Lung (tissue), 12 donors: ENCODE results near the gene ABHD16A. TPM values are rescaled to one million over a fixed set of nuclear protein-coding genes. Genes with fewer than 3 reads are reported as not detected.

ENCODE experiments used
- ATAC-seq: fragments of 200-7000 bp; cut with Tn5 transposase; one replicate; pipeline ENCODE4 v1.9.1; 2020; ENCODE audit warnings: moderate number of reproducible peaks; ENCODE audit not compliant: insufficient read depth, low FRiP score
- DNase-seq, 3 donors: peaks; one replicate each; pipeline ENCODE4 v3.0.0-alpha.2; 2013 to 2017
- H3K27ac ChIP-seq, 2 donors: one replicate each; pipeline ENCODE4 v1.5.1; 2013; ENCODE audit warnings: mild to moderate bottlenecking in 2 of 2, moderate library complexity in 2 of 2, control low read depth in 1 of 2, inconsistent platforms in 1 of 2, low read depth in 1 of 2, low read length in 1 of 2
- H3K27me3 ChIP-seq, 3 donors: one replicate each; pipeline ENCODE4 v1.5.1; 2013; ENCODE audit warnings: low read length in 2 of 3; ENCODE audit not compliant: control insufficient read depth in 3 of 3, insufficient read depth in 3 of 3
- H3K36me3 ChIP-seq, 4 donors: one replicate each; pipeline ENCODE4 v1.5.1; 2013; ENCODE audit warnings: low read length in 4 of 4, mild to moderate bottlenecking in 1 of 4, moderate library complexity in 1 of 4; ENCODE audit not compliant: control insufficient read depth in 4 of 4, insufficient read depth in 4 of 4
- H3K4me1 ChIP-seq, 5 donors: one replicate each; pipeline ENCODE4 v1.5.1; 2013; ENCODE audit warnings: low read length in 5 of 5, mild to moderate bottlenecking in 2 of 5, moderate library complexity in 1 of 5; ENCODE audit not compliant: control insufficient read depth in 5 of 5, insufficient read depth in 5 of 5
- H3K4me3 ChIP-seq: one replicate; pipeline ENCODE4 v1.5.1; 2013; ENCODE audit warnings: mild to moderate bottlenecking, control low read depth, moderate library complexity
- H3K9ac ChIP-seq, 2 donors: one replicate each; pipeline ENCODE4 v1.5.1; 2013; ENCODE audit warnings: low read length in 2 of 2, control low read depth in 1 of 2; ENCODE audit not compliant: insufficient read depth in 1 of 2
- H3K9me3 ChIP-seq, 4 donors: one replicate each; pipeline ENCODE4 v1.5.1; 2013; ENCODE audit warnings: low read length in 3 of 4, mild to moderate bottlenecking in 1 of 4, moderate library complexity in 1 of 4; ENCODE audit not compliant: control insufficient read depth in 4 of 4, insufficient read depth in 3 of 4
- WGBS, 2 donors: extraction: QIAGEN DNeasy Blood & Tissue Kit; methylation state at CpG; one replicate each; pipeline ENCODE4 v1.1.7; 2013; 5-methylcytosine and 5-hydroxymethylcytosine counted together
- polyA plus RNA-seq, 2 donors: library from polyadenylated mRNA; stranded (reverse); fragments of 200-250 nt; gene quantifications; one replicate each; pipeline ENCODE4 v1.2.1, GENCODE V29; 2013
- total RNA-seq, 2 donors: library from RNA; depleted of rRNA in 1 of 2; stranded (reverse); fragments of >200 nt in 1 of 2; gene quantifications; one replicate each; pipeline ENCODE4 v1.2.1, GENCODE V29; 2014 to 2021
- TF ChIP-seq, protein P1 (sequence below): IDR thresholded peaks from 2 replicates; pipeline ENCODE4 v1.5.1; 2012; ENCODE audit warnings: mild to moderate bottlenecking; ENCODE audit errors: control extremely low read depth, extremely low read depth
- donor health status: control.
- donor health status: control.
- donor health status: Bipolar disorder and iron deficiency.
- donor health status: healthy.
- donor health status: DM: yes; HTN: yes; CAD: no.

Gene ABHD16A
- total and polyA plus RNA-seq, 4 donors = 30.6 to 68.6 (median 53.6) TPM

- ATAC-seq (no peak), DNase-seq (no peak)
- H3K27ac ChIP-seq = peak overlapping the region; percentile 97 to 98
- H3K4me3 ChIP-seq = peak overlapping the region; percentile 69
- peak overlapping the region; percentile 88 to 99 for H3K9ac ChIP-seq
- 1% methylated on average over 10 of the region's 10 CpGs for WGBS, 2 donors
- TF ChIP-seq, protein P1, sequence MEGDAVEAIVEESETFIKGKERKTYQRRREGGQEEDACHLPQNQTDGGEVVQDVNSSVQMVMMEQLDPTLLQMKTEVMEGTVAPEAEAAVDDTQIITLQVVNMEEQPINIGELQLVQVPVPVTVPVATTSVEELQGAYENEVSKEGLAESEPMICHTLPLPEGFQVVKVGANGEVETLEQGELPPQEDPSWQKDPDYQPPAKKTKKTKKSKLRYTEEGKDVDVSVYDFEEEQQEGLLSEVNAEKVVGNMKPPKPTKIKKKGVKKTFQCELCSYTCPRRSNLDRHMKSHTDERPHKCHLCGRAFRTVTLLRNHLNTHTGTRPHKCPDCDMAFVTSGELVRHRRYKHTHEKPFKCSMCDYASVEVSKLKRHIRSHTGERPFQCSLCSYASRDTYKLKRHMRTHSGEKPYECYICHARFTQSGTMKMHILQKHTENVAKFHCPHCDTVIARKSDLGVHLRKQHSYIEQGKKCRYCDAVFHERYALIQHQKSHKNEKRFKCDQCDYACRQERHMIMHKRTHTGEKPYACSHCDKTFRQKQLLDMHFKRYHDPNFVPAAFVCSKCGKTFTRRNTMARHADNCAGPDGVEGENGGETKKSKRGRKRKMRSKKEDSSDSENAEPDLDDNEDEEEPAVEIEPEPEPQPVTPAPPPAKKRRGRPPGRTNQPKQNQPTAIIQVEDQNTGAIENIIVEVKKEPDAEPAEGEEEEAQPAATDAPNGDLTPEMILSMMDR = no peak
- H3K36me3 ChIP-seq = peaks cover 0 to 14% (median 8%) of the 10 kb centered on the region in 4 donors
- H3K4me1 ChIP-seq = peaks cover 7 to 14% (median 10%) of the 10 kb centered on the region in 5 donors
- H3K27me3 ChIP-seq = no peaks in the 10 kb centered on the region
- no peaks in the 10 kb centered on the region for H3K9me3 ChIP-seq
These were observed 712 bp downstream of the ABHD16A start for GRCh38 chr6:31702405-31702818.

GRCh38 chr6:31701666-31702404, 1.3 kb downstream of the ABHD16A start:
- Histone ChIP-seq H3K27me3 (no peaks in the 10 kb centered on the region), H3K9me3 (no peaks in the 10 kb centered on the region), H3K9ac (peak overlapping the region; percentile 88 to 99), H3K4me1 (peaks cover 7 to 15% (median 11%) of the 10 kb centered on the region in 5 donors), H3K27ac (peak overlapping the region; percentile 28 to 98), H3K36me3 (peaks cover 0 to 14% (median 9%) of the 10 kb centered on the region in 4 donors), H3K4me3 (peak overlapping the region; percentile 69)
- TF ChIP-seq, protein P1 = no peak
- peak in 2 of 3 donors; percentile 40 to 57 for DNase-seq
- 27 to 40% methylated on average over 7 of the region's 7 CpGs for WGBS, 2 donors
- no peak for ATAC-seq

DNA sequence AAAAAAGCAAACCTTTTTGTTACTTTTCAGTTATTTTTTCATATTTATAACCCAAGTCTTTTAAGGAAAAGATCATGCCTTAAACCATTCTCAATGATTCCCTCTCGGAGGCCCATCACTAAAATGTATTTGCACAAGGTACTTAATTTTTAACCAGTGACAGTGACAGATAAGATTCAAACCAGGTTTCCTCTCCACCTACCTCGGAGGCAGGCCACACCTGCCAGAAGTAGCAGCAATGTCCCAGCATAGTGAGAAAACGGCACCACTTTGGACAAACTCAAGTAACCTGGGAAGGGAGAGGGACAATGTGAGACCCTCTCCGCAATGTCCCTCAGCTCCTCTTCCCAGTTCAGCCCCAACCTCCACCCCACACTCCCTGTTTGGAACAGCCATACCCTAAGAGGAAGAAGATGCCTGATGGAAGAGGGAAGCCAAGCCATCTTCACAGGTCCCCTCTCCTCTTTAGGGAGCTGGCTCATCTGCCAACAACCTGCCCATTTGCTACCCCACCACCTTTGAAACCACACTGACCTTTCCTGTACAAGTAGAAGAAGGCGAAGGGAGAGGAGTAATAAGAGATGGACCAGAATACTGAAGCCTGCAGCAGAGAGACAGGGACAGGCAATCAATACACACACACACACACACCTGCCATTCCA, 2.3 kb downstream of the ABHD16A start:
- peaks cover 7 to 17% (median 11%) of the 10 kb centered on the region in 5 donors for H3K4me1 ChIP-seq
- no peaks in the 10 kb centered on the region for H3K27me3 ChIP-seq
- no peak for DNase-seq
- no peak overlapping the region for H3K9ac ChIP-seq
- peak overlapping the region in 1 of 2 donors; percentile 63 for H3K27ac ChIP-seq
- no peaks in the 10 kb centered on the region for H3K9me3 ChIP-seq
- H3K4me3 ChIP-seq = no peak overlapping the region
- WGBS, 2 donors = 84 to 93% methylated on average over 5 of the region's 5 CpGs
- TF ChIP-seq, protein P1 = no peak
- ATAC-seq = no peak
- peaks cover 0 to 17% (median 10%) of the 10 kb centered on the region in 4 donors for H3K36me3 ChIP-seq
